Keratinocyte (primary cell): ENCODE measurements around the gene TTC31.

Experiments used
- EZH2 ChIP-seq: IDR thresholded peaks from one replicate; pipeline ENCODE4 v1.6.1; 2012; ENCODE audit warnings: inconsistent platforms, mild to moderate bottlenecking, low read length, moderate library complexity
- TF ChIP-seq, protein P1 (sequence below), 3 experiments: IDR thresholded peaks in 1 of 3; conservative IDR thresholded peaks in 1 of 3; optimal IDR thresholded peaks in 1 of 3; 2 replicates in 2 of 3; 3 replicates in 1 of 3; pipeline versions ENCODE3 to v1.5.1; 2011; ENCODE audit warnings: low read length in 3 of 3, mild to moderate bottlenecking in 3 of 3, moderate library complexity in 2 of 3, control low read depth in 1 of 3, inconsistent platforms in 1 of 3; ENCODE audit not compliant: insufficient read depth in 2 of 3; ENCODE audit errors: extremely low read depth in 1 of 3

GRCh38 chr2:74504591-74504990 is 21.7 kb downstream of the TTC31 start:
- TF ChIP-seq, protein P1, sequence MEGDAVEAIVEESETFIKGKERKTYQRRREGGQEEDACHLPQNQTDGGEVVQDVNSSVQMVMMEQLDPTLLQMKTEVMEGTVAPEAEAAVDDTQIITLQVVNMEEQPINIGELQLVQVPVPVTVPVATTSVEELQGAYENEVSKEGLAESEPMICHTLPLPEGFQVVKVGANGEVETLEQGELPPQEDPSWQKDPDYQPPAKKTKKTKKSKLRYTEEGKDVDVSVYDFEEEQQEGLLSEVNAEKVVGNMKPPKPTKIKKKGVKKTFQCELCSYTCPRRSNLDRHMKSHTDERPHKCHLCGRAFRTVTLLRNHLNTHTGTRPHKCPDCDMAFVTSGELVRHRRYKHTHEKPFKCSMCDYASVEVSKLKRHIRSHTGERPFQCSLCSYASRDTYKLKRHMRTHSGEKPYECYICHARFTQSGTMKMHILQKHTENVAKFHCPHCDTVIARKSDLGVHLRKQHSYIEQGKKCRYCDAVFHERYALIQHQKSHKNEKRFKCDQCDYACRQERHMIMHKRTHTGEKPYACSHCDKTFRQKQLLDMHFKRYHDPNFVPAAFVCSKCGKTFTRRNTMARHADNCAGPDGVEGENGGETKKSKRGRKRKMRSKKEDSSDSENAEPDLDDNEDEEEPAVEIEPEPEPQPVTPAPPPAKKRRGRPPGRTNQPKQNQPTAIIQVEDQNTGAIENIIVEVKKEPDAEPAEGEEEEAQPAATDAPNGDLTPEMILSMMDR (optimal IDR thresholded peaks at IDR 0.05 in 1 of 3, IDR thresholded peaks at IDR 0.05 in 1 of 3, conservative IDR thresholded peaks at IDR 0.05 in 1 of 3; ENCODE audit: extremely low read depth in 1 of 3, insufficient read depth in 2 of 3, low read length in 3 of 3), result no peak
- TF ChIP-seq EZH2, result no peak
